ENCODE results near the gene CNTNAP2. TPM values are rescaled to one million over a fixed set of nuclear protein-coding genes. Genes with fewer than 3 reads are reported as not detected.

The CNTNAP2 gene
- total and polyA plus RNA-seq, 11 donors: 0.01 to 2.6 (median 0.31) TPM; not detected in 3

- Histone ChIP-seq H3K36me3 (no peaks in the 10 kb centered on the region), H3K4me3 (no peak overlapping the region), H3K9me3 (no peaks in the 10 kb centered on the region), H3K27ac (no peak overlapping the region), H3K4me1 (no peaks in the 10 kb centered on the region), H3K27me3 (no peaks in the 10 kb centered on the region)
- intact Hi-C loops (cut with DNase I): no loop called here
- DNase-seq: no peak
- WGBS, 4 donors: 66 to 69% (median 67%) methylated on average over 4 of the region's 4 CpGs
- ATAC-seq: no peak
- no peak for TF ChIP-seq POLR2A (IDR thresholded peaks at IDR 0.05)
- TF ChIP-seq, protein P1, sequence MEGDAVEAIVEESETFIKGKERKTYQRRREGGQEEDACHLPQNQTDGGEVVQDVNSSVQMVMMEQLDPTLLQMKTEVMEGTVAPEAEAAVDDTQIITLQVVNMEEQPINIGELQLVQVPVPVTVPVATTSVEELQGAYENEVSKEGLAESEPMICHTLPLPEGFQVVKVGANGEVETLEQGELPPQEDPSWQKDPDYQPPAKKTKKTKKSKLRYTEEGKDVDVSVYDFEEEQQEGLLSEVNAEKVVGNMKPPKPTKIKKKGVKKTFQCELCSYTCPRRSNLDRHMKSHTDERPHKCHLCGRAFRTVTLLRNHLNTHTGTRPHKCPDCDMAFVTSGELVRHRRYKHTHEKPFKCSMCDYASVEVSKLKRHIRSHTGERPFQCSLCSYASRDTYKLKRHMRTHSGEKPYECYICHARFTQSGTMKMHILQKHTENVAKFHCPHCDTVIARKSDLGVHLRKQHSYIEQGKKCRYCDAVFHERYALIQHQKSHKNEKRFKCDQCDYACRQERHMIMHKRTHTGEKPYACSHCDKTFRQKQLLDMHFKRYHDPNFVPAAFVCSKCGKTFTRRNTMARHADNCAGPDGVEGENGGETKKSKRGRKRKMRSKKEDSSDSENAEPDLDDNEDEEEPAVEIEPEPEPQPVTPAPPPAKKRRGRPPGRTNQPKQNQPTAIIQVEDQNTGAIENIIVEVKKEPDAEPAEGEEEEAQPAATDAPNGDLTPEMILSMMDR (IDR thresholded peaks at IDR 0.05): no peak
These were observed 1708.1 kb downstream of the CNTNAP2 start for GRCh38 chr7:147824671-147825070.

DNA sequence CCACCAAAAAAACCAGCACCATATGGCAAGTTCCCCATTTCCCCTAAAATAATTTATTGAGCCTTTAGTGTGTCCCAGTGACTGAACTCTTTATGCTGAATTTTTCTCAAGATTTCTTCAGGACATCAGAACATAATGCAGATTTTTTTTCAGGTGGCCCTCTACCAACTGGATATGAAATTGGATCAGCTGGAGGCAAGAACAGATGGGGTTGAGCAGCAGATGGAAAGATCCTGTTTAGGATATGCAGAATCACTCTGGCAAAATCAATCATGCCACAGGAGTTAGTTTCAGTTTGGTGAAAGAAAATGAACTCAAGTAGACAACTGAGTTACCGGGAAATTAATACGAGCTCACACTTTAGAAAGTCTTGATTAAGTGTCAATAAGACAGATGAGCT lies 1712.4 kb downstream of the CNTNAP2 start:
- WGBS, 4 donors: 69 to 96% (median 94%) methylated on average over 2 of the region's 2 CpGs
- intact Hi-C loops (cut with DNase I): no loop called here
- no peaks in the 10 kb centered on the region for H3K36me3 ChIP-seq

DNA sequence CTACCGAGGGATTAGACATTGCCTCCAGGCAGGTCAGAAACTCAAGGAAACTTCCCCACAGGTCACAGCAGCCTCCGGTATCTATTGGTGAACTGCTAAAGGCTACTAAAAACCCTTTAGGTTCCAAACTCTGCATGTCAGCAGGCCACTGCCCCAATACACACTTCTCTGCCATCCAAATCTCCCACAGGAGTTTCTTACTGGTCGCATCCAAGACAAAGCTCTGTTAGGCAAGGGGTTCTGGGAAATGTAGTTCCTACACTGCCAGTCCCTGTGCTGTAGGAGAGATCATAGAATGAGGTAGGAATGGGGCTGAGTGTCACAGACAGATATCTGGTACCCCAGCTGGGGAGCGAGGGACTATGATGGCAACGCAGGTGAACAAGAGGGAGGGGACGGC lies 1717.0 kb downstream of the CNTNAP2 start:
- TF ChIP-seq, protein P1 (IDR thresholded peaks at IDR 0.05): no peak
- no peak for TF ChIP-seq POLR2A (IDR thresholded peaks at IDR 0.05)
- Histone ChIP-seq H3K9me3 (peaks cover 0 to 14% (median 0%) of the 10 kb centered on the region in 12 donors), H3K27me3 (no peaks in the 10 kb centered on the region), H3K4me3 (no peak overlapping the region), H3K27ac (no peak overlapping the region), H3K4me1 (no peaks in the 10 kb centered on the region), H3K36me3 (no peaks in the 10 kb centered on the region)
- 64 to 70% (median 67%) methylated on average over 6 of the region's 6 CpGs for WGBS, 4 donors
- DNase-seq (no peak), ATAC-seq (no peak)
- intact Hi-C loops (cut with DNase I): no loop called here

More for the DNA sequence above, 1712.4 kb downstream of the CNTNAP2 start:
- no peaks in the 10 kb centered on the region for H3K4me1 ChIP-seq
- H3K9me3 ChIP-seq: no peaks in the 10 kb centered on the region
- no peak overlapping the region for H3K27ac ChIP-seq
- no peak overlapping the region for H3K4me3 ChIP-seq
- DNase-seq (no peak), ATAC-seq (no peak)
- TF ChIP-seq POLR2A (IDR thresholded peaks at IDR 0.05): no peak
- TF ChIP-seq, protein P1 (IDR thresholded peaks at IDR 0.05): no peak
- H3K27me3 ChIP-seq: no peaks in the 10 kb centered on the region

DNA sequence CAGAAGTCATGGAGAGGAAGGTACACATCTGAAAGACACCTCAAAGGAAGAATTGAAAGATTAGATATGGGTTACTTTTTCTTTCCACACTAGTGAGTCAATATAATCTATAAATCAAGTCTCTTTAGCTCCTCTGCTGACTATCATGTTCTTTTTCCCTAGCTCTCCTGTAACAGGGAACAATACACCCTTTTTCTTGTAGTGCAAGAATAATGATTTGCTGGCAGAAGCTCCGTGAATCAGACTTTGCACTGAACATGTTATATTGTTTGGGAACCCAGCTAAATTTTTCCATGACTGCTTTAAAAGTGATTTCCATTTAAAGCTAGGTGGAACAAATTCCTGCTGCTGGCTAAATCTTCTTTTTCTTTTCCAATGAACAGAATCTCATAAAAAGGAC lies 1717.4 kb downstream of the CNTNAP2 start:
- Histone ChIP-seq H3K36me3 (no peaks in the 10 kb centered on the region), H3K9me3 (peaks cover 0 to 14% (median 0%) of the 10 kb centered on the region in 12 donors), H3K27me3 (no peaks in the 10 kb centered on the region), H3K4me3 (no peak overlapping the region), H3K27ac (no peak overlapping the region), H3K4me1 (no peaks in the 10 kb centered on the region)
- ATAC-seq: no peak
- 44 to 72% (median 63%) methylated on average over 1 of the region's 1 CpG for WGBS, 4 donors
- DNase-seq: no peak
- intact Hi-C loops (cut with DNase I): no loop called here
- TF ChIP-seq, protein P1 (IDR thresholded peaks at IDR 0.05): no peak

Data from heart left ventricle (tissue), 16 donors.